HCT116 (cell line): ENCODE data around the gene CAV2. TPM values are rescaled to one million over a fixed set of nuclear protein-coding genes. Genes with fewer than 3 reads are reported as not detected.

ENCODE experiments used
- ATAC-seq: fragments of 200-7000 bp; cut with Tn5 transposase; 2 replicates; pipeline ENCODE4 v1.9.1; 2020; ENCODE audit warnings: mild to moderate bottlenecking, moderate library complexity
- BruUV-seq: library from RNA; stranded (reverse); fragments of 400-500 nt; replicated peaks from 2 replicates; lab custom pipeline; 2021; lab: Mats Ljungman, UMichigan
- CTCF ChIA-PET: fragments of 300-600 bp; sonication (Branson Sonifier 250); formaldehyde crosslinking; loops from one replicate; lab custom pipeline; 2021; ENCODE audit warnings: antibody characterized with exemption; lab: Charles Lee
- POLR2A ChIA-PET: fragments of 300-600, 350-600 bp; sonication (Branson Sonifier 250); formaldehyde crosslinking; loops from one replicate; lab custom pipeline; 2021; ENCODE audit warnings: antibody characterized with exemption; lab: Charles Lee
- RAD21 ChIA-PET, 2 experiments: fragments of 300-600 bp; sonication (Branson Sonifier 250); formaldehyde crosslinking; loops; one replicate each; lab custom pipeline; 2023; ENCODE audit warnings: low total read pairs in 2 of 2; ENCODE audit not compliant: uncharacterized antibody in 2 of 2, unreplicated experiment in 2 of 2, low non-redundant PET in 1 of 2; lab: Charles Lee
- DNase-seq: peaks from one replicate; pipeline ENCODE4 v3.0.0-alpha.2; 2010; ENCODE audit warnings: low read depth, low spot score
- H2AFZ ChIP-seq: fragments of 200-600 bp; shearing (Covaris generic), sonication (generic); 2 replicates; pipeline ENCODE4 v1.6.1; 2017; ENCODE audit warnings: low read depth, mixed run types, mixed read lengths, antibody characterized with exemption, low read length; ENCODE audit not compliant: poor library complexity, severe bottlenecking
- H3K27ac ChIP-seq: 2 replicates; pipeline ENCODE4 v1.5.1; 2012; ENCODE audit warnings: low read depth, low read length
- H3K27me3 ChIP-seq: fragments of 200-600 bp; sonication (generic); 2 replicates; pipeline ENCODE4 v1.6.1; 2016; ENCODE audit warnings: mixed run types, low read length, mixed read lengths; ENCODE audit not compliant: insufficient read depth
- H3K36me3 ChIP-seq, 2 experiments: fragments of 200-500 bp in 1 of 2; fragments of 200-600 bp in 1 of 2; sonication (Bioruptor generic) in 1 of 2; sonication (generic) in 1 of 2; 2 replicates each; pipeline versions ENCODE4 v1.5.1 to v1.6.1; 2014 to 2016; ENCODE audit warnings: low read length in 2 of 2, inconsistent platforms in 1 of 2, mixed read lengths in 1 of 2, mixed run types in 1 of 2; ENCODE audit not compliant: insufficient read depth in 2 of 2, control insufficient read depth in 1 of 2
- H3K4me1 ChIP-seq, 2 experiments: fragments of 200-600 bp in 1 of 2; sonication (generic) in 1 of 2; 2 replicates each; pipeline versions ENCODE4 v1.5.1 to v1.6.1; 2012 to 2017; ENCODE audit warnings: low read length in 2 of 2, inconsistent platforms in 1 of 2, mild to moderate bottlenecking in 1 of 2, mixed read lengths in 1 of 2, mixed run types in 1 of 2, moderate library complexity in 1 of 2; ENCODE audit not compliant: insufficient read depth in 2 of 2, control insufficient read depth in 1 of 2
- H3K4me2 ChIP-seq: fragments of 200-600 bp; sonication (generic); 2 replicates; pipeline ENCODE4 v1.6.1; 2017; ENCODE audit warnings: mixed run types, low read length, mixed read lengths
- H3K4me3 ChIP-seq, 2 experiments: fragments of 200-600 bp in 1 of 2; sonication (generic) in 1 of 2; replicated peaks in 1 of 2; 2 replicates each; pipeline ENCODE4 v1.5.1; 2011 to 2016; ENCODE audit warnings: low read length in 2 of 2, control low read depth in 1 of 2, low read depth in 1 of 2, mild to moderate bottlenecking in 1 of 2, mixed read lengths in 1 of 2, mixed run types in 1 of 2
- H3K79me2 ChIP-seq: fragments of 200-600 bp; sonication (generic); 2 replicates; pipeline ENCODE4 v1.6.1; 2017; ENCODE audit warnings: mild to moderate bottlenecking, mixed run types, low read length, moderate library complexity, mixed read lengths; ENCODE audit not compliant: insufficient read depth
- H3K9ac ChIP-seq: fragments of 200-600 bp; sonication (generic); 2 replicates; pipeline ENCODE4 v1.6.1; 2016; ENCODE audit warnings: low read length, mixed read lengths
- H3K9me2 ChIP-seq: fragments of 200-600 bp; sonication (generic), shearing (Covaris generic); 2 replicates; pipeline ENCODE4 v1.6.1; 2017; ENCODE audit warnings: mixed run types, mild to moderate bottlenecking, moderate library complexity; ENCODE audit not compliant: insufficient read depth
- H3K9me3 ChIP-seq, 2 experiments: fragments of 200-500 bp in 1 of 2; fragments of 200-600 bp in 1 of 2; sonication (Bioruptor generic) in 1 of 2; sonication (generic) in 1 of 2; 2 replicates each; pipeline ENCODE4 v1.6.1; 2014 to 2017; ENCODE audit warnings: low read length in 2 of 2, mixed read lengths in 2 of 2, inconsistent platforms in 1 of 2, low read depth in 1 of 2, mild to moderate bottlenecking in 1 of 2, mixed run types in 1 of 2, moderate library complexity in 1 of 2; ENCODE audit not compliant: control insufficient read depth in 1 of 2, insufficient read depth in 1 of 2
- H4K20me1 ChIP-seq: fragments of 200-600 bp; sonication (generic), shearing (Covaris generic); 2 replicates; pipeline ENCODE4 v1.6.1; 2017; ENCODE audit warnings: mixed run types, mild to moderate bottlenecking, moderate library complexity; ENCODE audit not compliant: insufficient read depth
- CBX3 ChIP-seq: IDR thresholded peaks from 2 replicates; pipeline ENCODE4 v1.6.1; 2012; ENCODE audit warnings: low read depth
- CEBPB ChIP-seq: IDR thresholded peaks from 2 replicates; pipeline ENCODE4 v1.6.1; 2012; ENCODE audit warnings: low read depth
- EGR1 ChIP-seq: IDR thresholded peaks from 2 replicates; pipeline ENCODE4 v1.6.1; 2012; ENCODE audit warnings: low read depth
- EZH2phosphoT487 ChIP-seq: fragments of 200-600 bp; IDR thresholded peaks from 2 replicates; pipeline ENCODE4 v1.6.1; 2018; ENCODE audit warnings: antibody characterized with exemption, borderline replicate concordance
- FOSL1 ChIP-seq: IDR thresholded peaks from 2 replicates; pipeline ENCODE4 v1.6.1; 2012; ENCODE audit warnings: low read depth
- JUND ChIP-seq: IDR thresholded peaks from 2 replicates; pipeline ENCODE4 v1.6.1; 2012
- POLR2A ChIP-seq: IDR thresholded peaks from 2 replicates; pipeline ENCODE4 v1.7.0; 2011; ENCODE audit warnings: borderline replicate concordance; ENCODE audit not compliant: insufficient read depth, insufficient read length; ENCODE audit errors: extremely low read depth
- RAD21 ChIP-seq: IDR thresholded peaks from 2 replicates; pipeline ENCODE4 v1.6.1; 2012; ENCODE audit warnings: low read depth, mild to moderate bottlenecking
- SP1 ChIP-seq: IDR thresholded peaks from 2 replicates; pipeline ENCODE4 v1.6.1; 2012; ENCODE audit warnings: low read depth
- SRF ChIP-seq: IDR thresholded peaks from 2 replicates; pipeline ENCODE4 v1.6.1; 2012; ENCODE audit warnings: low read depth
- ZFX ChIP-seq: fragments of 450-650 bp; IDR thresholded peaks from 2 replicates; pipeline ENCODE4 v1.6.1; 2017
- ZNF274 ChIP-seq: fragments of 200-500 bp; sonication (Bioruptor generic); IDR thresholded peaks from 2 replicates; pipeline ENCODE4 v1.6.1; 2014; ENCODE audit warnings: mild to moderate bottlenecking, low read depth, low read length, inconsistent platforms
- intact Hi-C: fragments of 100-400 bp; cut with micrococcal nuclease; formaldehyde crosslinking; loops from 2 replicates; pipeline ENCODE4 v1.10.0; 2022
- total RNA-seq: library from RNA; stranded (reverse); gene quantifications from one replicate; pipeline ENCODE4 v1.2.1, GENCODE V29; 2021; ENCODE audit not compliant: unreplicated experiment
- TF ChIP-seq, protein P1 (sequence below): IDR thresholded peaks from 2 replicates; pipeline ENCODE4 v1.6.1; 2012
- TF ChIP-seq, protein P2 (sequence below), 3 experiments: fragments of 200-600 bp in 1 of 3; sonication (generic) in 1 of 3; IDR thresholded peaks in 2 of 3; conservative IDR thresholded peaks in 1 of 3; 2 replicates each; pipeline ENCODE4 v1.5.1; 2012 to 2017; ENCODE audit warnings: low read depth in 2 of 3, low read length in 2 of 3, antibody characterized with exemption in 1 of 3, borderline replicate concordance in 1 of 3, control low read depth in 1 of 3, mild to moderate bottlenecking in 1 of 3, mixed read lengths in 1 of 3, mixed run types in 1 of 3, moderate library complexity in 1 of 3; ENCODE audit not compliant: insufficient read depth in 1 of 3
- TF ChIP-seq, protein P3 (sequence below): IDR thresholded peaks from 2 replicates; pipeline ENCODE4 v1.6.1; 2011; ENCODE audit warnings: mild to moderate bottlenecking, low read length, moderate library complexity; ENCODE audit not compliant: insufficient replicate concordance; ENCODE audit errors: extremely low read depth

Gene CAV2
- total RNA-seq, 1 experiment from 2014 or later = 157 TPM

DNA sequence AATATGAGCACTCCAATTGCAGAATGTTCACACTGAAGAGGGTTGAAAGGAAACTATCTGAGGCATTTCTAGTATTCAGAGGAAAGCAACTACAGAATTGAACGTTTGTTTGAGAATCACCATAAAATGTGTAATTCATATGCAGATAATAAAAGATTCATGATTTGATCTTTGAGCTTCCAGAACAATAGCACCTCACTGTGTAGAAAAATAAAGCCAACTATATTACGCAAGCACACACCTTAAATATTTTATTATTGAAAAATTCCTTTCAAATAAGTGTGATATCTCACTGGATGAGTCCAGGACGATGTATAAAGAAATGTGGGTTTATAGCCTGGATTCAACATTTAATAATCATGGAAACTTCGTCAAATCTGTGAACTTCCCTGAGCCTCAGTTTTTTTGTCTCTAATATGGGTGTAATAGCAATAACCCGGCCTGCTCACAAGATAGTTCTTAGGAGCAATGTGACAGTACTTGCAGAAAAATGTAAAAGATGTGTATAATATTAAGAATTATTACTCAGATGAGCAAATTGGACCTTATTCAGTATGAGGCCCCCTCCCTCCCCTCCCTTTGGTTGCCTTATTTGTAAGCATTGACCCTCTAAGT, 11.5 kb upstream of the CAV2 start:
- no peak overlapping the region for H3K9ac ChIP-seq
- BruUV-seq = no TSS peak
- H3K27ac ChIP-seq = no peak overlapping the region
- RAD21 ChIA-PET = no interaction called here
- H3K27me3 ChIP-seq = no peaks in the 10 kb centered on the region
- H3K9me2 ChIP-seq = no peaks in the 10 kb centered on the region
- no peaks in the 10 kb centered on the region for H3K9me3 ChIP-seq
- intact Hi-C loops = no loop called here
- H3K79me2 ChIP-seq = no peaks in the 10 kb centered on the region; the same call in 1 of the 2 replicates
- POLR2A ChIA-PET = no interaction called here
- H3K36me3 ChIP-seq = no peaks in the 10 kb centered on the region
- DNase-seq (no peak), ATAC-seq (no peak)
- H3K4me3 ChIP-seq = no peak overlapping the region
- no peak overlapping the region for H3K4me2 ChIP-seq
- no peak for TF ChIP-seq RAD21
- TF ChIP-seq JUND = no peak
- TF ChIP-seq ZFX = no peak
- peak; percentile 32; the same call in 1 of the 2 replicates for TF ChIP-seq CEBPB
- H3K4me1 ChIP-seq = peaks cover 3 to 16% of the 10 kb centered on the region in 2 experiments; a peak in 3 of 4 replicates
- CTCF ChIA-PET = no interaction called here
- no peaks in the 10 kb centered on the region for H4K20me1 ChIP-seq
- H2AFZ ChIP-seq = no peak overlapping the region

DNA sequence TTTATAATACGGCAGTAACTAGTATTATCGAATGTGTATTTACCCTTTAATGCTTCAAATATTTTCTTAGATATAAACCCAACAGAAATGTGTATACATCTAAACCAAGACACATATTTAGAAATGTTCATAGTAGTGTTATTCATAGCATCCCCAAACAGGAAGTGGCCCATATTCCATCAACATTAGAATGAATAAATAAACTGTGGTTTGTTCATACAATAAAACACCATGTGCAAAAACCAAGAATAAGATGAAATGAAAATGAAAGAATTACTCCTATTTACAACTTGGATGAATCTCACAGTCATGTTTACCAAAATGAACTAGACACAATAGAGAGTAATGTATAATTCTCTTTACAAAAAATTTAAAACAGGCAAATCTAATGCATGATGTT, 9.2 kb upstream of the CAV2 start:
- H3K79me2 ChIP-seq = no peaks in the 10 kb centered on the region; the same call in 1 of the 2 replicates
- no peak overlapping the region for H3K27ac ChIP-seq
- TF ChIP-seq SP1 (no peak), CBX3 (no peak), SRF (no peak), FOSL1 (no peak), ZNF274 (no peak), ZFX (no peak), POLR2A (no peak), EGR1 (no peak), EZH2phosphoT487 (no peak)
- TF ChIP-seq, protein P1, sequence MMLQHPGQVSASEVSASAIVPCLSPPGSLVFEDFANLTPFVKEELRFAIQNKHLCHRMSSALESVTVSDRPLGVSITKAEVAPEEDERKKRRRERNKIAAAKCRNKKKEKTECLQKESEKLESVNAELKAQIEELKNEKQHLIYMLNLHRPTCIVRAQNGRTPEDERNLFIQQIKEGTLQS = no peak
- TF ChIP-seq, protein P2, sequence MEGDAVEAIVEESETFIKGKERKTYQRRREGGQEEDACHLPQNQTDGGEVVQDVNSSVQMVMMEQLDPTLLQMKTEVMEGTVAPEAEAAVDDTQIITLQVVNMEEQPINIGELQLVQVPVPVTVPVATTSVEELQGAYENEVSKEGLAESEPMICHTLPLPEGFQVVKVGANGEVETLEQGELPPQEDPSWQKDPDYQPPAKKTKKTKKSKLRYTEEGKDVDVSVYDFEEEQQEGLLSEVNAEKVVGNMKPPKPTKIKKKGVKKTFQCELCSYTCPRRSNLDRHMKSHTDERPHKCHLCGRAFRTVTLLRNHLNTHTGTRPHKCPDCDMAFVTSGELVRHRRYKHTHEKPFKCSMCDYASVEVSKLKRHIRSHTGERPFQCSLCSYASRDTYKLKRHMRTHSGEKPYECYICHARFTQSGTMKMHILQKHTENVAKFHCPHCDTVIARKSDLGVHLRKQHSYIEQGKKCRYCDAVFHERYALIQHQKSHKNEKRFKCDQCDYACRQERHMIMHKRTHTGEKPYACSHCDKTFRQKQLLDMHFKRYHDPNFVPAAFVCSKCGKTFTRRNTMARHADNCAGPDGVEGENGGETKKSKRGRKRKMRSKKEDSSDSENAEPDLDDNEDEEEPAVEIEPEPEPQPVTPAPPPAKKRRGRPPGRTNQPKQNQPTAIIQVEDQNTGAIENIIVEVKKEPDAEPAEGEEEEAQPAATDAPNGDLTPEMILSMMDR (IDR thresholded peaks at IDR 0.05 in 2 of 3, conservative IDR thresholded peaks at IDR 0.05 in 1 of 3; ENCODE audit: borderline replicate concordance in 1 of 3, insufficient read depth in 1 of 3, low read depth in 2 of 3, low read length in 2 of 3) = no peak
- TF ChIP-seq, protein P3, sequence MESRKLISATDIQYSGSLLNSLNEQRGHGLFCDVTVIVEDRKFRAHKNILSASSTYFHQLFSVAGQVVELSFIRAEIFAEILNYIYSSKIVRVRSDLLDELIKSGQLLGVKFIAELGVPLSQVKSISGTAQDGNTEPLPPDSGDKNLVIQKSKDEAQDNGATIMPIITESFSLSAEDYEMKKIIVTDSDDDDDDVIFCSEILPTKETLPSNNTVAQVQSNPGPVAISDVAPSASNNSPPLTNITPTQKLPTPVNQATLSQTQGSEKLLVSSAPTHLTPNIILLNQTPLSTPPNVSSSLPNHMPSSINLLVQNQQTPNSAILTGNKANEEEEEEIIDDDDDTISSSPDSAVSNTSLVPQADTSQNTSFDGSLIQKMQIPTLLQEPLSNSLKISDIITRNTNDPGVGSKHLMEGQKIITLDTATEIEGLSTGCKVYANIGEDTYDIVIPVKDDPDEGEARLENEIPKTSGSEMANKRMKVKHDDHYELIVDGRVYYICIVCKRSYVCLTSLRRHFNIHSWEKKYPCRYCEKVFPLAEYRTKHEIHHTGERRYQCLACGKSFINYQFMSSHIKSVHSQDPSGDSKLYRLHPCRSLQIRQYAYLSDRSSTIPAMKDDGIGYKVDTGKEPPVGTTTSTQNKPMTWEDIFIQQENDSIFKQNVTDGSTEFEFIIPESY = no peak
- no peak overlapping the region for H2AFZ ChIP-seq
- BruUV-seq = no TSS peak
- CTCF ChIA-PET = no interaction called here
- RAD21 ChIA-PET = no interaction called here
- ATAC-seq (no peak), DNase-seq (no peak)
- H3K4me1 ChIP-seq = peaks cover 4 to 26% of the 10 kb centered on the region in 2 experiments; a peak in 3 of 4 replicates
- no peak overlapping the region for H3K9ac ChIP-seq
- POLR2A ChIA-PET = no interaction called here
- H3K9me2 ChIP-seq = no peaks in the 10 kb centered on the region
- H4K20me1 ChIP-seq = no peaks in the 10 kb centered on the region
- H3K9me3 ChIP-seq = no peaks in the 10 kb centered on the region
- no peaks in the 10 kb centered on the region for H3K27me3 ChIP-seq
- H3K4me2 ChIP-seq = no peak overlapping the region
- intact Hi-C loops = no loop called here
- H3K4me3 ChIP-seq = no peak overlapping the region
- H3K36me3 ChIP-seq = no peaks in the 10 kb centered on the region
